ENCODE results near the gene PCBP3. TPM values are rescaled to one million over a fixed set of nuclear protein-coding genes. Genes with fewer than 3 reads are reported as not detected.
A peak's percentile ranks its signal among the peaks of the same experiment; 100 is the strongest.

Gene PCBP3
- total RNA-seq, 4 donors from 2014 or later = 0.47 to 5.3 (median 1.0) TPM; not detected in 1

DNA sequence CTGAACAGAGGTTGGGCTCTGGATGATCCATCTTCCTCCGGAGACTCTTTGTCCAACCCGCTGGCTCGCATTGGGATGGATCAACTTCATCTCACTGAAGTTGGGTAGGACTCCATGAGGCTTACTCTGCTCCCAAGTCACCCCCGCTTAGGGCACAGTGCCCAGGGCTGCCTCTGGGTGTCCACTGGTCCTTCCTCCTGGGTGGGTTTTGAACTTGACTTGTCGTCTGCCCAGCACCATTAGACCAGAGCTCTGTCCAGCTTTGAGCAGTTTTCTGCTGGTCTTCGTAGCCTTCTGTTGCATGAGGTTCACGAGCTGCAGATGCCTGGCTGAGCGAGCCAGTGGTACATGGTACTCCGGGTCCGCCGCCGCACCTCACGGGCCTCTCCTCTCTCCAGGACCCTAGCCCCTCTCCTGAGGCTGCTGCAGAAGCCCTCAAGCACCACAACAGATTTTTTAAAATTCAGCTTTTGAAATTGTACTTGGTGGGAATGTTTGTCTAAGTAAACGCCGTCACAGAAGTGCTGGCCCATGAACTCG is 304.3 kb downstream of the PCBP3 start:
- Histone ChIP-seq H3K4me1 (peaks cover 0 to 27% (median 11%) of the 10 kb centered on the region in 3 donors), H3K36me3 (no peaks in the 10 kb centered on the region), H3K4me3 (no peak overlapping the region), H3K27me3 (peaks cover 0 to 41% (median 0%) of the 10 kb centered on the region in 4 donors), H3K9me3 (no peaks in the 10 kb centered on the region), H3K27ac (no peak overlapping the region)
- 91% methylated on average over 11 to 12 of the region's 16 CpGs for WGBS, 2 donors
- DNase-seq = no peak
- TF ChIP-seq, protein P1, sequence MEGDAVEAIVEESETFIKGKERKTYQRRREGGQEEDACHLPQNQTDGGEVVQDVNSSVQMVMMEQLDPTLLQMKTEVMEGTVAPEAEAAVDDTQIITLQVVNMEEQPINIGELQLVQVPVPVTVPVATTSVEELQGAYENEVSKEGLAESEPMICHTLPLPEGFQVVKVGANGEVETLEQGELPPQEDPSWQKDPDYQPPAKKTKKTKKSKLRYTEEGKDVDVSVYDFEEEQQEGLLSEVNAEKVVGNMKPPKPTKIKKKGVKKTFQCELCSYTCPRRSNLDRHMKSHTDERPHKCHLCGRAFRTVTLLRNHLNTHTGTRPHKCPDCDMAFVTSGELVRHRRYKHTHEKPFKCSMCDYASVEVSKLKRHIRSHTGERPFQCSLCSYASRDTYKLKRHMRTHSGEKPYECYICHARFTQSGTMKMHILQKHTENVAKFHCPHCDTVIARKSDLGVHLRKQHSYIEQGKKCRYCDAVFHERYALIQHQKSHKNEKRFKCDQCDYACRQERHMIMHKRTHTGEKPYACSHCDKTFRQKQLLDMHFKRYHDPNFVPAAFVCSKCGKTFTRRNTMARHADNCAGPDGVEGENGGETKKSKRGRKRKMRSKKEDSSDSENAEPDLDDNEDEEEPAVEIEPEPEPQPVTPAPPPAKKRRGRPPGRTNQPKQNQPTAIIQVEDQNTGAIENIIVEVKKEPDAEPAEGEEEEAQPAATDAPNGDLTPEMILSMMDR (IDR thresholded peaks at IDR 0.05) = no peak
- TF ChIP-seq POLR2A (IDR thresholded peaks at IDR 0.05) = no peak
- intact Hi-C loops (cut with DNase I) = no loop called here

DNA sequence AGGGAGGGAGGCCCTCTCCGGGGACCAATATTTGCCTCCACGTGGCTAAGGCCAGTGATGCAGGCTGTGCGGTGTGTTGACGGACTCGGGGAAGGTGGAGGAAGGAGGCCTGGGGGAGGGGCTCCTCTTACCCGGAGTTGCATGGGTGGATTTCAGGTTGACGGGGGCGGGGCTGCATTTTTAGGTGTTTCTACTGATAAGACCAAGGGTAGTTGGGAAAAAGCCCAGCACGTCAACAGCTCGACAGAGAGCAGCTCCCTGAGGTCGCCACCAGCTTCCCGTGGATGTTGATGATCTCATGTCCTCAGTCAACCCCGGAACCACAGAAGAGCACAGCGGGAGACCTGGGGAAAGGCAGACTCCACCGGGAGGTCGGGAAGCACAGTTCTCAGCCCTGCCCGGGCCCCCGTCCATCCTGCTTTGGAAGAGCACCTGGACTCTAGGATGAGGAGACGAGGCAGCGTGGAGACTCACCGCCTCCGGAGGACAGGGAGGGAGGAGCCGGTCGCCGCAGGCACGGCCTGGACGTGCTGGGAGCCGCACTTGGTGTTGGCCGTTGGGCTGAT is 305.1 kb downstream of the PCBP3 start:
- no peak for DNase-seq
- H3K4me3 ChIP-seq = no peak overlapping the region

DNA sequence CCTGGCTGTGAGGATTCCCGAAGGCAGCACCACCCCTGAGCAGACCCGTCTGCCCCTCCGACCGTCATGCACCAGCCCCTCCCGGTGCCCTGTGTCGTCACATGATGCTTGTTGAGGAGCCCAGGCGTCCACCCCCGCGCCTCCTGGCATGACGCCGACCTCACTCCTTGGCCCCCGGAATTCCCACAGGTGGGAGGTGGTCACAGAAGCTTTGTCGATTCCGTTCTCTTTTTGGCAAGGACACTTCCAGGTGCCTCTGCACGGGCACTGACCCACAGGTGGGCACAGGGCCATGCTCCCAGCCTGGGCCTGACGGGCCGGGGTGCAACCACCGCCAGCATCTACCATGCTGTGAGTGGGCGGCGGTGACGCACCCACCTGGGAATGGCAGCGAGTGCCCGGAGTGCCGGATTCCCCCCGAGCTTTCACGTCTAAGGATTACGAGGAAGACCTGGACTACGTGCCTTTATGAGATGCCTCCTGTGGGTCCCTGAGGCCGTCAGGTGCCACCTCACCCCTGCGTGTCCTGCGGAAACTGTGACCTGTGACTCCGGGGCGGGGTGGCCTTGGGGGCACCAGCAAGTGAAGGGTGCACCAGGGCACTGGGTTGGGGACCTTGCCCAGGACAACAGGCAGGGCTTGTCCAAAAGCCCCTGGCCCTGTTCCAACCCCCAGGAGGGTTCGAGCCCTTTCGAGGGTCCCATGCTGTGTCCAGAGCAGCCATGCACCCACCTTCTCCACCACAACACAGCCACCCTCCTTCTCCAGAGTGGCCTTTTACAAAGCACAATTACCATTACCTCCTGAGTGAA is 306.6 kb downstream of the PCBP3 start:
- Histone ChIP-seq H3K27ac (peak overlapping the region in 1 of 4 donors; percentile 32), H3K27me3 (peaks cover 0 to 45% (median 0%) of the 10 kb centered on the region in 4 donors), H3K4me1 (peaks cover 0 to 44% (median 14%) of the 10 kb centered on the region in 3 donors), H3K4me3 (peak overlapping the region in 2 of 4 donors; percentile 7 to 34), H3K36me3 (no peaks in the 10 kb centered on the region), H3K9me3 (no peaks in the 10 kb centered on the region)
- WGBS, 2 donors = 64 to 75% methylated on average over 11 to 18 of the region's 35 CpGs
- DNase-seq = no peak
- no peak for TF ChIP-seq POLR2A (IDR thresholded peaks at IDR 0.05)
- TF ChIP-seq, protein P1 (IDR thresholded peaks at IDR 0.05) = no peak
- intact Hi-C loops (cut with DNase I) = no loop called here

More for the DNA sequence above, 305.1 kb downstream of the PCBP3 start:
- Histone ChIP-seq H3K9me3 (no peaks in the 10 kb centered on the region), H3K36me3 (no peaks in the 10 kb centered on the region), H3K4me1 (peaks cover 0 to 33% (median 11%) of the 10 kb centered on the region in 3 donors), H3K27me3 (peaks cover 0 to 45% (median 0%) of the 10 kb centered on the region in 4 donors), H3K27ac (no peak overlapping the region)
- 64 to 71% methylated on average over 13 to 16 of the region's 29 CpGs for WGBS, 2 donors
- intact Hi-C loops (cut with DNase I) = no loop called here
- TF ChIP-seq, protein P1 (IDR thresholded peaks at IDR 0.05) = no peak

DNA sequence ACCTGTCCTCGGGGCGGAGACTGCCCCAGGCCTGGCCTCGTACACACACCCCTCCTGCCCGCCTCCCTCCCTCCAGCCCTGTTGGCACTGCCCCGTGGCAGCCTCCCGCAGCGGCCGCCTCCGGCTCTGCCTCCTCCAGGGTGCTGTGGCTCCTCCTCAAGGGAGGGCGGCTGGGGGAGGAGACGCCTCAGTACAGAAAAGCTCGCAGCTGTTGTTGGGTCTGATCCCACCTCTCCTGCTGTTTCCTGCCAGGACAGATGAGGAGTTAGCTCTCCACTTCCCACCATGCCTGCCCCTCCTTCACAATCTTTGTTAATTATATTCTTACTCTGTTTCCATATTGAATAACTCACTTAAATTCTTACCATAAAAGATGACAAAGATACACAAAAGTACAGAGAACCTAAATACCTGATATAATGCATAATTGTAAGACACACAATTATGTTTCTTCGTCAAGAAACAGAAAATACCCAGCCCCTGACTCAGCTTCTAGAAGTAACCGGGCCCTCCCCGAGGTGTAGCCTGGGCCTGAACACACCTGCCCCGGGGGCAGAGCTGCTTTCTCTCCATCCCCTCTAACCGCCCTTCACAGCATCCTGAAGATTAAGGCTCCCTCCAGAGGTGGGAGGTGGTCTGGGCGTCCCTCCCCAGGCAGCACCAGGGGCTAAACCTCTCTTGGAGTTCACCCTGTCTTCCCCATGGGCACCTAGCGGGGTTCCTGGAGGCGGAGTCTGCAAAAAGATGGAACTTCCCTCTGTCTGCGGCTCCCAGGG is 307.4 kb downstream of the PCBP3 start:
- no peaks in the 10 kb centered on the region for H3K36me3 ChIP-seq
- H3K27ac ChIP-seq = peak overlapping the region in 1 of 4 donors; percentile 32
- WGBS, 2 donors = 25 to 34% methylated on average over 10 to 11 of the region's 21 CpGs
- intact Hi-C loops (cut with DNase I) = no loop called here
- DNase-seq = no peak
- TF ChIP-seq, protein P1 (IDR thresholded peaks at IDR 0.05) = no peak
- no peak for TF ChIP-seq POLR2A (IDR thresholded peaks at IDR 0.05)
- peaks cover 0 to 44% (median 14%) of the 10 kb centered on the region in 3 donors for H3K4me1 ChIP-seq
- H3K9me3 ChIP-seq = no peaks in the 10 kb centered on the region
- H3K27me3 ChIP-seq = peaks cover 0 to 45% (median 0%) of the 10 kb centered on the region in 4 donors
- peak overlapping the region in 2 of 4 donors; percentile 7 to 34 for H3K4me3 ChIP-seq
